GM12878 (cell line): Measurements from ENCODE around the gene PERCC1. TPM values are rescaled to one million over a fixed set of nuclear protein-coding genes. Genes with fewer than 3 reads are reported as not detected.

ENCODE experiments used
- ATAC-seq: fragments of 200-7000 bp; cut with Tn5 transposase; 3 replicates; pipeline ENCODE4 v1.9.1; 2020; ENCODE audit warnings: mild to moderate bottlenecking, moderate library complexity
- BruUV-seq: library from RNA; stranded (reverse); fragments of 400-500 nt; replicated peaks from 2 replicates; lab custom pipeline; 2021; lab: Mats Ljungman, UMichigan
- CTCF ChIA-PET: fragments of 300-600 bp; sonication (Branson Sonifier 250); formaldehyde crosslinking; extraction: SDS; loops from one replicate; lab custom pipeline; 2021; ENCODE audit warnings: inconsistent platforms; lab: Yijun Ruan, JAX
- POLR2A ChIA-PET: fragments of 350-600 bp; formaldehyde crosslinking; extraction: SDS; loops from one replicate; lab custom pipeline; 2021; ENCODE audit warnings: inconsistent platforms; lab: Charles Lee
- RAD21 ChIA-PET: fragments of 300-600 bp; sonication (Branson Sonifier 250); formaldehyde crosslinking; loops from one replicate; lab custom pipeline; 2023; ENCODE audit warnings: antibody characterized with exemption; ENCODE audit not compliant: unreplicated experiment; lab: Charles Lee
- SMC1A ChIA-PET: fragments of 300-600 bp; sonication (Branson Sonifier 250); formaldehyde crosslinking; loops from one replicate; lab custom pipeline; 2023; ENCODE audit not compliant: unreplicated experiment, uncharacterized antibody; lab: Charles Lee
- DNase-seq: peaks from one replicate; pipeline ENCODE4 v3.0.0-alpha.2; 2011; ENCODE audit warnings: low read depth, low spot score
- FAIRE-seq: peaks from 3 replicates; lab custom pipeline; 2011; peaks lifted over from hg19 to GRCh38; lab: Jason Lieb, UNC
- H2AFZ ChIP-seq: 2 replicates; pipeline ENCODE4 v1.6.0; 2011; ENCODE audit warnings: low read depth, low read length, control low read depth; ENCODE audit not compliant: control insufficient read depth
- H3K27ac ChIP-seq: 2 replicates; pipeline ENCODE4 v1.5.1; 2011; ENCODE audit warnings: control low read depth; ENCODE audit not compliant: control insufficient read depth, insufficient read depth
- H3K27me3 ChIP-seq, 2 experiments: replicated peaks in 1 of 2; 2 replicates each; pipeline versions ENCODE4 v1.6.0 to v1.6.1; 2011; ENCODE audit warnings: low read length in 1 of 2; ENCODE audit not compliant: control insufficient read depth in 2 of 2, insufficient read depth in 2 of 2
- H3K36me3 ChIP-seq, 2 experiments: 2 replicates each; pipeline ENCODE4 v1.5.1; 2011; ENCODE audit warnings: low read length in 1 of 2; ENCODE audit not compliant: control insufficient read depth in 2 of 2, insufficient read depth in 2 of 2
- H3K4me1 ChIP-seq: 2 replicates; pipeline ENCODE4 v1.6.1; 2011; ENCODE audit warnings: mild to moderate bottlenecking, low read length, moderate library complexity, mixed read lengths; ENCODE audit not compliant: control insufficient read depth, insufficient read depth
- H3K4me2 ChIP-seq: 2 replicates; pipeline ENCODE4 v1.6.0; 2011; ENCODE audit warnings: control low read depth; ENCODE audit not compliant: control insufficient read depth, insufficient read depth
- H3K4me3 ChIP-seq: fragments of 200-600 bp; sonication (generic); 2 replicates; pipeline ENCODE4 v1.5.1; 2016
- H3K79me2 ChIP-seq: 2 replicates; pipeline ENCODE4 v1.6.0; 2011; ENCODE audit warnings: low read length; ENCODE audit not compliant: control insufficient read depth, insufficient read depth
- H3K9ac ChIP-seq: 2 replicates; pipeline ENCODE4 v1.8.0; 2011; ENCODE audit warnings: low read length, control low read depth, mixed read lengths; ENCODE audit not compliant: control insufficient read depth, insufficient read depth
- H3K9me3 ChIP-seq: replicated peaks from 3 replicates; pipeline ENCODE4 v1.5.1; 2011; ENCODE audit warnings: mild to moderate bottlenecking, low read length; ENCODE audit not compliant: control insufficient read depth, insufficient read depth
- H4K20me1 ChIP-seq: 2 replicates; pipeline ENCODE4 v1.6.0; 2011; ENCODE audit not compliant: control insufficient read depth, insufficient read depth
- BCL11A ChIP-seq: IDR thresholded peaks from 2 replicates; pipeline ENCODE4 v1.6.1; 2011; ENCODE audit warnings: low read depth, low read length
- CHD4 ChIP-seq: fragments of 200-600 bp; sonication (generic); IDR thresholded peaks from 2 replicates; pipeline ENCODE4 v1.6.1; 2016; ENCODE audit warnings: mild to moderate bottlenecking
- CUX1 ChIP-seq: IDR thresholded peaks from 2 replicates; pipeline ENCODE4 v1.6.1; 2012; ENCODE audit warnings: improper control_type of control experiment, low read depth, low read length; ENCODE audit not compliant: insufficient replicate concordance
- EZH2 ChIP-seq: IDR thresholded peaks from 2 replicates; pipeline ENCODE4 v1.6.1; 2012; ENCODE audit warnings: low read depth, mild to moderate bottlenecking, control low read depth, inconsistent platforms, low read length, borderline replicate concordance; ENCODE audit not compliant: control insufficient read depth
- HCFC1 ChIP-seq: fragments of 150-350 bp; IDR thresholded peaks from 2 replicates; pipeline ENCODE4 v1.6.1; 2014; ENCODE audit warnings: low read length
- WGBS: methylation state at CpG from one replicate; pipeline ENCODE4 v1.1.6; 2016; ENCODE audit warnings: low lambda C conversion rate; ENCODE audit not compliant: insufficient replicate concordance, insufficient coverage; ENCODE audit errors: missing lambda C conversion rate; 5-methylcytosine and 5-hydroxymethylcytosine counted together
- in situ Hi-C: fragments of 300-500 bp; cut with MboI; formaldehyde crosslinking; loops from 9 replicates; pipeline ENCODE4 v1.14.3; 2018; ENCODE audit warnings: mixed read lengths
- intact Hi-C: fragments of 100-400 bp; cut with micrococcal nuclease; formaldehyde crosslinking; loops from one replicate; pipeline ENCODE4 v1.14.2; 2022; ENCODE audit not compliant: unreplicated experiment
- polyA plus RNA-seq, 11 experiments: library from polyadenylated mRNA; depleted of rRNA in 4 of 11; unstranded in 6 of 11; stranded (reverse) in 5 of 11; fragments of >200 nt; fragmentation: Nextera tagmentation in 4 of 11; fragmentation: Illumina TruSeq in 1 of 11; extraction: Ambion mirVana in 4 of 11; extraction: Trizol in 1 of 11; gene quantifications; 1 replicate in 1 of 11; 2 replicates in 10 of 11; pipeline versions ENCODE4 v1.2.1 to v1.2.3, GENCODE V29; 2011 to 2016; ENCODE audit warnings: inconsistent platforms in 2 of 11, missing spikeins in 2 of 11, low read depth in 1 of 11
- total RNA-seq, 4 experiments: library from RNA; depleted of rRNA in 3 of 4; stranded (reverse); fragments of >200 nt in 3 of 4; fragmentation: Illumina TruSeq in 1 of 4; extraction: Trizol in 1 of 4; gene quantifications; 2 replicates each; pipeline versions ENCODE4 v1.2.1 to v1.2.3, GENCODE V29; 2013 to 2021
- TF ChIP-seq, protein P1 (sequence below): fragments of 450-650 bp; formaldehyde crosslinking; IDR thresholded peaks from 2 replicates; pipeline ENCODE4 v1.5.0; 2022; ENCODE audit warnings: mild to moderate bottlenecking, missing genetic modification characterization

Gene PERCC1
- total and polyA plus RNA-seq, 10 of the 15 experiments (the other 5 are each of a cell fraction or from before 2014, with no cell fraction given), result not detected

- no peak for FAIRE-seq
- intact Hi-C loops (no loop called here), in situ Hi-C loops (no loop called here)
- Histone ChIP-seq H3K4me2 (no peak overlapping the region), H3K36me3 (no peaks in the 10 kb centered on the region), H3K27ac (no peak overlapping the region), H2AFZ (no peak overlapping the region), H3K9ac (no peak overlapping the region)
- no peak for DNase-seq
- ChIA-PET POLR2A (no interaction called here), CTCF (interaction anchor here (0.6 kb wide), 1 partner anchor 102 kb away, joined by 3 read pairs; no protein-coding TSS in a partner anchor), SMC1A (no interaction called here), RAD21 (no interaction called here)
- TF ChIP-seq, protein P1, sequence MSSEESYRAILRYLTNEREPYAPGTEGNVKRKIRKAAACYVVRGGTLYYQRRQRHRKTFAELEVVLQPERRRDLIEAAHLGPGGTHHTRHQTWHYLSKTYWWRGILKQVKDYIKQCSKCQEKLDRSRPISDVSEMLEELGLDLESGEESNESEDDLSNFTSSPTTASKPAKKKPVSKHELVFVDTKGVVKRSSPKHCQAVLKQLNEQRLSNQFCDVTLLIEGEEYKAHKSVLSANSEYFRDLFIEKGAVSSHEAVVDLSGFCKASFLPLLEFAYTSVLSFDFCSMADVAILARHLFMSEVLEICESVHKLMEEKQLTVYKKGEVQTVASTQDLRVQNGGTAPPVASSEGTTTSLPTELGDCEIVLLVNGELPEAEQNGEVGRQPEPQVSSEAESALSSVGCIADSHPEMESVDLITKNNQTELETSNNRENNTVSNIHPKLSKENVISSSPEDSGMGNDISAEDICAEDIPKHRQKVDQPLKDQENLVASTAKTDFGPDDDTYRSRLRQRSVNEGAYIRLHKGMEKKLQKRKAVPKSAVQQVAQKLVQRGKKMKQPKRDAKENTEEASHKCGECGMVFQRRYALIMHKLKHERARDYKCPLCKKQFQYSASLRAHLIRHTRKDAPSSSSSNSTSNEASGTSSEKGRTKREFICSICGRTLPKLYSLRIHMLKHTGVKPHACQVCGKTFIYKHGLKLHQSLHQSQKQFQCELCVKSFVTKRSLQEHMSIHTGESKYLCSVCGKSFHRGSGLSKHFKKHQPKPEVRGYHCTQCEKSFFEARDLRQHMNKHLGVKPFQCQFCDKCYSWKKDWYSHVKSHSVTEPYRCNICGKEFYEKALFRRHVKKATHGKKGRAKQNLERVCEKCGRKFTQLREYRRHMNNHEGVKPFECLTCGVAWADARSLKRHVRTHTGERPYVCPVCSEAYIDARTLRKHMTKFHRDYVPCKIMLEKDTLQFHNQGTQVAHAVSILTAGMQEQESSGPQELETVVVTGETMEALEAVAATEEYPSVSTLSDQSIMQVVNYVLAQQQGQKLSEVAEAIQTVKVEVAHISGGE (CRISPR knock-in tag), result no peak
- TF ChIP-seq EZH2 (no peak), HCFC1 (no peak), BCL11A (no peak), CHD4 (no peak), CUX1 (no peak)
- TF ChIP-seq, all 136 proteins: peak for 0
- Histone ChIP-seq H3K4me3 (no peak overlapping the region), H3K27me3 (peaks cover 0 to 10% of the 10 kb centered on the region in 2 experiments), H3K4me1 (no peaks in the 10 kb centered on the region), H3K9me3 (no peaks in the 10 kb centered on the region), H3K79me2 (no peaks in the 10 kb centered on the region), H4K20me1 (no peaks in the 10 kb centered on the region; the same call in 1 of the 2 replicates)
- 27% methylated on average over 17 of the region's 20 CpGs for WGBS
- BruUV-seq, result no TSS peak
- ATAC-seq, result no peak
Observed at GRCh38 chr16:1431497-1432270, 806 bp downstream of the PERCC1 start.
